H1 (cell line): Measurements from ENCODE around the gene FAM219A. TPM values are rescaled to one million over a fixed set of nuclear protein-coding genes. Genes with fewer than 3 reads are reported as not detected.

Experiments used
- CTCF ChIA-PET: fragments of 300-600 bp; sonication (Branson Sonifier 250); formaldehyde crosslinking; loops from one replicate; lab custom pipeline; 2021; ENCODE audit not compliant: partially characterized antibody; lab: Charles Lee
- POLR2A ChIA-PET: fragments of 300-600 bp; sonication (Branson Sonifier 250); formaldehyde crosslinking; loops from one replicate; lab custom pipeline; 2021; ENCODE audit warnings: inconsistent platforms; ENCODE audit not compliant: partially characterized antibody; lab: Charles Lee
- DNase-seq, 2 experiments: peaks; one replicate each; pipeline versions ENCODE4 v3.0.0 to v3.0.0-alpha.2; 2010 to 2022; ENCODE audit warnings: low spot score in 2 of 2, low read depth in 1 of 2, mixed read lengths in 1 of 2
- FAIRE-seq: peaks from 2 replicates; lab custom pipeline; 2011; peaks lifted over from hg19 to GRCh38; lab: Jason Lieb, UNC
- H2AFZ ChIP-seq: 2 replicates; pipeline ENCODE4 v1.8.1; 2012; ENCODE audit warnings: low read length, inconsistent platforms
- H2AK5ac ChIP-seq: 2 replicates; pipeline ENCODE4 v1.6.1; 2013; ENCODE audit warnings: low read depth, low read length
- H2BK120ac ChIP-seq: replicated peaks from 2 replicates; pipeline ENCODE3; 2013; ENCODE audit warnings: low read depth, low read length, inconsistent platforms
- H2BK12ac ChIP-seq: 2 replicates; pipeline ENCODE4 v1.6.1; 2013; ENCODE audit warnings: low read depth, low read length
- H2BK15ac ChIP-seq: 2 replicates; pipeline ENCODE4 v1.6.1; 2013; ENCODE audit warnings: low read length
- H2BK20ac ChIP-seq: 2 replicates; pipeline ENCODE4 v1.6.1; 2013; ENCODE audit warnings: low read length
- H2BK5ac ChIP-seq: 2 replicates; pipeline ENCODE4 v1.6.1; 2013; ENCODE audit warnings: low read depth, low read length
- H3K14ac ChIP-seq: 2 replicates; pipeline ENCODE4 v1.6.1; 2013; ENCODE audit warnings: inconsistent platforms; ENCODE audit not compliant: insufficient read length
- H3K18ac ChIP-seq: 2 replicates; pipeline ENCODE4 v1.6.1; 2013; ENCODE audit warnings: low read length; ENCODE audit errors: extremely low read depth
- H3K23ac ChIP-seq: 2 replicates; pipeline ENCODE4 v1.6.1; 2013; ENCODE audit warnings: inconsistent platforms; ENCODE audit not compliant: insufficient read length
- H3K23me2 ChIP-seq: 2 replicates; pipeline ENCODE4 v1.6.1; 2013; ENCODE audit warnings: low read depth, low read length
- H3K27ac ChIP-seq: 2 replicates; pipeline ENCODE4 v1.6.1; 2011; ENCODE audit warnings: low read depth, low read length, inconsistent platforms
- H3K27me3 ChIP-seq, 4 experiments: replicated peaks in 1 of 4; 1 replicate in 1 of 4; 2 replicates in 3 of 4; pipeline versions ENCODE4 v1.6.1 to v1.8.1; 2011 to 2013; ENCODE audit warnings: low read length in 3 of 4, mild to moderate bottlenecking in 3 of 4, inconsistent platforms in 2 of 4, mixed read lengths in 2 of 4, moderate library complexity in 1 of 4; ENCODE audit not compliant: control insufficient read depth in 3 of 4, insufficient read depth in 3 of 4; ENCODE audit errors: extremely low read depth in 1 of 4
- H3K36me3 ChIP-seq, 4 experiments: 2 replicates each; pipeline versions ENCODE4 v1.6.1 to v1.8.1; 2011 to 2013; ENCODE audit warnings: mild to moderate bottlenecking in 4 of 4, low read length in 3 of 4, moderate library complexity in 2 of 4, control low read depth in 1 of 4, inconsistent platforms in 1 of 4; ENCODE audit not compliant: insufficient read depth in 4 of 4, control insufficient read depth in 2 of 4
- H3K4ac ChIP-seq: replicated peaks from 2 replicates; pipeline ENCODE3; 2013; ENCODE audit warnings: low read length, low read depth, mixed read lengths, inconsistent platforms; ENCODE audit not compliant: insufficient read length
- H3K4me1 ChIP-seq, 4 experiments: replicated peaks in 1 of 4; 1 replicate in 1 of 4; 2 replicates in 3 of 4; pipeline versions ENCODE4 v1.6.1 to v1.8.1; 2011 to 2013; ENCODE audit warnings: low read length in 3 of 4, inconsistent platforms in 2 of 4, mixed read lengths in 1 of 4; ENCODE audit not compliant: insufficient read depth in 4 of 4, control insufficient read depth in 3 of 4
- H3K4me2 ChIP-seq, 2 experiments: 2 replicates each; pipeline versions ENCODE4 v1.6.1 to v1.8.1; 2011 to 2013; ENCODE audit warnings: low read depth in 2 of 2, low read length in 2 of 2, control low read depth in 1 of 2, inconsistent platforms in 1 of 2, mild to moderate bottlenecking in 1 of 2; ENCODE audit not compliant: insufficient read depth in 1 of 2
- H3K4me3 ChIP-seq, 4 experiments: fragments of 200-600, 300-600 bp in 1 of 4; sonication (generic), shearing (Covaris generic), sonication (Bioruptor Twin) in 1 of 4; 2 replicates each; pipeline versions ENCODE4 v1.5.1 to v1.8.1; 2011 to 2016; ENCODE audit warnings: low read length in 4 of 4, low read depth in 3 of 4, control low read depth in 2 of 4, inconsistent platforms in 2 of 4, mild to moderate bottlenecking in 2 of 4, mixed read lengths in 1 of 4, moderate library complexity in 1 of 4; ENCODE audit not compliant: insufficient read depth in 2 of 4; ENCODE audit errors: extremely low read depth in 1 of 4
- H3K56ac ChIP-seq: replicated peaks from 2 replicates; pipeline ENCODE3; 2013; ENCODE audit warnings: low read depth, mild to moderate bottlenecking, mixed read lengths, low read length, inconsistent platforms; ENCODE audit not compliant: insufficient read length
- H3K79me1 ChIP-seq: 2 replicates; pipeline ENCODE4 v1.6.1; 2013; ENCODE audit warnings: low read depth, low read length, control low read depth
- H3K79me2 ChIP-seq, 2 experiments: 2 replicates each; pipeline versions ENCODE4 v1.6.1 to v1.8.1; 2012 to 2013; ENCODE audit warnings: low read length in 2 of 2, mild to moderate bottlenecking in 2 of 2, inconsistent platforms in 1 of 2; ENCODE audit not compliant: insufficient read depth in 2 of 2, control insufficient read depth in 1 of 2
- H3K9ac ChIP-seq, 4 experiments: replicated peaks in 1 of 4; 1 replicate in 1 of 4; 2 replicates in 3 of 4; pipeline versions ENCODE4 v1.6.1 to v1.8.1; 2011 to 2013; ENCODE audit warnings: low read depth in 3 of 4, low read length in 3 of 4, control low read depth in 2 of 4, mild to moderate bottlenecking in 2 of 4, moderate library complexity in 2 of 4, inconsistent platforms in 1 of 4; ENCODE audit errors: extremely low read depth in 1 of 4
- H3K9me3 ChIP-seq, 2 experiments: 2 replicates each; pipeline versions ENCODE4 v1.6.1 to v1.8.1; 2012 to 2013; ENCODE audit warnings: mild to moderate bottlenecking in 2 of 2, moderate library complexity in 2 of 2, control low read depth in 1 of 2, inconsistent platforms in 1 of 2, low read depth in 1 of 2, low read length in 1 of 2, mixed read lengths in 1 of 2; ENCODE audit not compliant: insufficient read depth in 2 of 2
- H4K20me1 ChIP-seq, 2 experiments: replicated peaks in 1 of 2; 2 replicates each; pipeline versions ENCODE3 to v1.8.1; 2011 to 2013; ENCODE audit warnings: inconsistent platforms in 2 of 2, low read length in 2 of 2, mild to moderate bottlenecking in 1 of 2; ENCODE audit not compliant: insufficient read depth in 2 of 2, control insufficient read depth in 1 of 2
- H4K5ac ChIP-seq: 2 replicates; pipeline ENCODE4 v1.6.1; 2013; ENCODE audit warnings: low read length, low read depth, mixed read lengths, inconsistent platforms; ENCODE audit not compliant: insufficient read length
- H4K8ac ChIP-seq: 2 replicates; pipeline ENCODE4 v1.8.0; 2013; ENCODE audit warnings: mild to moderate bottlenecking, moderate library complexity, low read length, inconsistent platforms; ENCODE audit not compliant: insufficient read depth; ENCODE audit errors: extremely low read depth
- H4K91ac ChIP-seq: replicated peaks from 2 replicates; pipeline ENCODE3; 2013; ENCODE audit warnings: low read length, mixed read lengths, inconsistent platforms; ENCODE audit not compliant: insufficient read length
- ATF2 ChIP-seq: IDR thresholded peaks from 2 replicates; pipeline ENCODE4 v1.6.1; 2012; ENCODE audit warnings: low read length, inconsistent platforms
- ATF3 ChIP-seq: IDR thresholded peaks from 2 replicates; pipeline ENCODE4 v1.6.1; 2011; ENCODE audit warnings: low read depth, mild to moderate bottlenecking, low read length; ENCODE audit not compliant: insufficient read depth
- EZH2 ChIP-seq: fragments of 200-600 bp; sonication (generic); IDR thresholded peaks from 2 replicates; pipeline ENCODE4 v1.7.1; 2012; ENCODE audit warnings: low read depth, mild to moderate bottlenecking, moderate library complexity, low read length, inconsistent platforms; ENCODE audit not compliant: severe bottlenecking
- NRF1 ChIP-seq: IDR thresholded peaks from 2 replicates; pipeline ENCODE4 v1.6.1; 2011; ENCODE audit warnings: mild to moderate bottlenecking, low read depth, low read length, improper control_type of control experiment
- RNF2 ChIP-seq: fragments of 200-900, 300-1000 bp; sonication (generic); IDR thresholded peaks from 2 replicates; pipeline ENCODE4 v1.7.1; 2016; ENCODE audit warnings: borderline replicate concordance, low read depth, mild to moderate bottlenecking, antibody characterized with exemption, low read length; ENCODE audit not compliant: poor library complexity, severe bottlenecking; ENCODE audit errors: missing control alignments
- SIRT6 ChIP-seq: IDR thresholded peaks from one replicate; pipeline ENCODE4 v1.7.1; 2012; ENCODE audit warnings: low read length, inconsistent platforms
- SIX5 ChIP-seq: IDR thresholded peaks from 2 replicates; pipeline ENCODE4 v1.6.1; 2011; ENCODE audit warnings: mild to moderate bottlenecking, low read depth, low read length
- TBP ChIP-seq: IDR thresholded peaks from 2 replicates; pipeline ENCODE4 v1.6.1; 2011; ENCODE audit warnings: low read depth, low read length, improper control_type of control experiment
- whole genome bisulfite sequencing, 2 experiments: shearing (Covaris generic) in 1 of 2; methylation state at CpG; one replicate each; pipeline versions ENCODE4 v1.1.6 to v1.1.7; 2013 to 2015; ENCODE audit warnings: low lambda C conversion rate in 2 of 2, mixed read lengths in 2 of 2, inconsistent platforms in 1 of 2, low coverage in 1 of 2, missing lambda C conversion rate in 1 of 2; ENCODE audit not compliant: insufficient replicate concordance in 2 of 2, insufficient coverage in 1 of 2, insufficient read length in 1 of 2; ENCODE audit errors: extremely low coverage in 1 of 2, missing lambda C conversion rate in 1 of 2; 5-methylcytosine and 5-hydroxymethylcytosine counted together
- polyA plus RNA-seq, 7 experiments: library from polyadenylated mRNA; depleted of rRNA in 3 of 7; stranded (reverse) in 5 of 7; unstranded in 2 of 7; fragments of >200 nt in 5 of 7; fragments of 200-250 nt in 2 of 7; gene quantifications; 1 replicate in 5 of 7; 2 replicates in 1 of 7; 4 replicates in 1 of 7; pipeline versions ENCODE4 v1.2.1 to v1.2.3, GENCODE V29; 2011 to 2013; ENCODE audit warnings: missing spikeins in 2 of 7, mixed read lengths in 2 of 7
- total RNA-seq: library from RNA; stranded (reverse); fragmentation: NEBNext Ultra II Directional; extraction: Animal tissue kit (Norgen Biotek cat#: 25700); gene quantifications from 2 replicates; pipeline ENCODE4 v1.2.1, GENCODE V29; 2021

FAM219A gene
- total and polyA plus RNA-seq, 2 of the 8 experiments (the other 6 are each of a cell fraction or from before 2014, with no cell fraction given), result 7.7 to 10.4 TPM

- DNase-seq (peak in 1 of 2 experiments; percentile 88), FAIRE-seq (no peak)
- H3K56ac ChIP-seq, result no peak overlapping the region
- H3K4ac ChIP-seq, result no peak overlapping the region
- H2AFZ ChIP-seq, result peak overlapping the region; percentile 95; the same call in 1 of the 2 replicates
- peak overlapping the region; percentile 84; the same call in 1 of the 2 replicates for H2BK12ac ChIP-seq
- peak overlapping the region; percentile 59 to 76 (median 64) for H3K4me3 ChIP-seq
- no peak overlapping the region for H3K23ac ChIP-seq
- peaks cover 33% of the 10 kb centered on the region for H3K23me2 ChIP-seq
- H4K91ac ChIP-seq, result peak overlapping the region; percentile 51
- no peaks in the 10 kb centered on the region for H3K9me3 ChIP-seq
- H4K8ac ChIP-seq, result peak overlapping the region; percentile 91
- H4K5ac ChIP-seq, result no peak overlapping the region
- H3K36me3 ChIP-seq, result no peaks in the 10 kb centered on the region
- H2BK5ac ChIP-seq, result peak overlapping the region; percentile 68; the same call in 1 of the 2 replicates
- H3K4me1 ChIP-seq, result peaks cover 3 to 15% (median 7%) of the 10 kb centered on the region in 4 experiments
- peak overlapping the region; percentile 81; the same call in 1 of the 2 replicates for H2BK15ac ChIP-seq
- H3K18ac ChIP-seq, result peak overlapping the region; percentile 83
- H2AK5ac ChIP-seq, result no peak overlapping the region
- WGBS, 2 experiments, result 2% methylated on average over 47 of the region's 59 CpGs; no CpG with 5 or more reads in 1 of the 2 experiments
- H2BK120ac ChIP-seq, result no peak overlapping the region
- H3K9ac ChIP-seq, result peak overlapping the region in 3 of 4 experiments; percentile 8 to 45 (median 39); a peak in 4 of 7 replicates
- no peaks in the 10 kb centered on the region for H4K20me1 ChIP-seq
- H2BK20ac ChIP-seq, result no peak overlapping the region
- peak overlapping the region; percentile 97 for H3K4me2 ChIP-seq
- peaks cover 3 to 32% (median 31%) of the 10 kb centered on the region in 4 experiments for H3K27me3 ChIP-seq
- ChIA-PET CTCF (interaction anchor here (0.7 to 19.4 kb wide), 9 partner anchors 14 to 1267 kb away, joined by 3 to 350 read pairs (median 7); no protein-coding TSS in a partner anchor), POLR2A (interaction anchor here (0.6 to 1.9 kb wide), 6 partner anchors 17 to 127 kb away, joined by 3 to 9 read pairs (median 3); no protein-coding TSS in a partner anchor)
- no peaks in the 10 kb centered on the region for H3K79me2 ChIP-seq
- H3K27ac ChIP-seq, result no peak overlapping the region
- no peak overlapping the region for H3K14ac ChIP-seq
- no peaks in the 10 kb centered on the region for H3K79me1 ChIP-seq
- TF ChIP-seq TBP, result no peak
- no peak for TF ChIP-seq ATF2
- no peak for TF ChIP-seq NRF1
- TF ChIP-seq RNF2, result no peak
- no peak for TF ChIP-seq SIX5
- TF ChIP-seq SIRT6, result no peak
- TF ChIP-seq EZH2, result peak; percentile 16
- no peak for TF ChIP-seq ATF3
These were observed 77.7 kb downstream of the FAM219A start for GRCh38 chr9:34380511-34381315.
